Neuronal stem cell (in vitro differentiated cells): Measurements from ENCODE around the gene CRABP2.

Experiments used
- DNase-seq: peaks from one replicate; pipeline ENCODE4 v3.0.0-alpha.2; 2013; ENCODE audit warnings: low spot score
- H2AFZ ChIP-seq: one replicate; pipeline ENCODE4 v1.6.1; 2013; ENCODE audit warnings: mild to moderate bottlenecking, low read length, inconsistent platforms
- H2AK5ac ChIP-seq: 2 replicates; pipeline ENCODE4 v1.6.1; 2013; ENCODE audit warnings: low read depth, mild to moderate bottlenecking, inconsistent platforms, low read length, moderate library complexity, mixed read lengths
- H2BK120ac ChIP-seq: 2 replicates; pipeline ENCODE4 v1.6.1; 2013; ENCODE audit warnings: low read depth, mild to moderate bottlenecking, inconsistent platforms, low read length, moderate library complexity, mixed read lengths
- H2BK12ac ChIP-seq: one replicate; pipeline ENCODE4 v1.6.1; 2013; ENCODE audit warnings: low read length, inconsistent platforms
- H2BK15ac ChIP-seq: 2 replicates; pipeline ENCODE4 v1.6.1; 2013; ENCODE audit warnings: mild to moderate bottlenecking, low read length, inconsistent platforms, mixed read lengths
- H2BK5ac ChIP-seq: one replicate; pipeline ENCODE4 v1.6.1; 2013; ENCODE audit warnings: inconsistent platforms, mild to moderate bottlenecking, low read length, moderate library complexity
- H3K14ac ChIP-seq: one replicate; pipeline ENCODE4 v1.6.1; 2013; ENCODE audit warnings: low read length, inconsistent platforms
- H3K18ac ChIP-seq: 2 replicates; pipeline ENCODE4 v1.6.1; 2013; ENCODE audit warnings: low read length, inconsistent platforms
- H3K23ac ChIP-seq: 2 replicates; pipeline ENCODE4 v1.6.1; 2013; ENCODE audit warnings: low read depth, mild to moderate bottlenecking, mixed read lengths, low read length, inconsistent platforms; ENCODE audit not compliant: poor library complexity
- H3K27ac ChIP-seq: replicated peaks from 3 replicates; pipeline ENCODE4 v1.5.1; 2013; ENCODE audit warnings: low read length, inconsistent platforms
- H3K27me3 ChIP-seq, 3 experiments: 2 replicates each; pipeline ENCODE4 v1.6.1; 2013; ENCODE audit warnings: low read length in 3 of 3, mild to moderate bottlenecking in 2 of 3, inconsistent platforms in 1 of 3, low read depth in 1 of 3, mixed read lengths in 1 of 3, moderate library complexity in 1 of 3; ENCODE audit not compliant: control insufficient read depth in 3 of 3, insufficient read depth in 3 of 3
- H3K36me3 ChIP-seq, 2 donors: replicated peaks in 1 of 2; 2 replicates each; pipeline ENCODE4 v1.6.1; 2013; ENCODE audit warnings: low read length in 2 of 2; ENCODE audit not compliant: control insufficient read depth in 2 of 2, insufficient read depth in 2 of 2
- H3K4ac ChIP-seq: 2 replicates; pipeline ENCODE4 v1.6.1; 2013; ENCODE audit warnings: inconsistent platforms, mild to moderate bottlenecking, low read length, moderate library complexity
- H3K4me1 ChIP-seq, 2 donors: 1 replicate in 1 of 2; 2 replicates in 1 of 2; pipeline ENCODE4 v1.6.1; 2013; ENCODE audit warnings: low read length in 2 of 2, low read depth in 1 of 2; ENCODE audit not compliant: control insufficient read depth in 2 of 2, insufficient read depth in 1 of 2
- H3K4me2 ChIP-seq: one replicate; pipeline ENCODE4 v1.6.1; 2013; ENCODE audit warnings: mild to moderate bottlenecking, low read length, inconsistent platforms; ENCODE audit not compliant: insufficient read depth, poor library complexity, severe bottlenecking
- H3K4me3 ChIP-seq, 2 donors: 2 replicates each; pipeline ENCODE4 v1.5.1; 2013; ENCODE audit warnings: low read length in 2 of 2, mild to moderate bottlenecking in 2 of 2, inconsistent platforms in 1 of 2, moderate library complexity in 1 of 2
- H3K79me1 ChIP-seq: one replicate; pipeline ENCODE4 v1.6.1; 2013; ENCODE audit warnings: low read depth, mild to moderate bottlenecking, inconsistent platforms, low read length, moderate library complexity
- H3K9ac ChIP-seq: one replicate; pipeline ENCODE4 v1.6.1; 2013; ENCODE audit warnings: mild to moderate bottlenecking, low read depth, low read length, inconsistent platforms; ENCODE audit not compliant: poor library complexity
- H3K9me3 ChIP-seq, 2 donors: replicated peaks in 1 of 2; 2 replicates each; pipeline versions ENCODE3 to v1.6.1; 2013; ENCODE audit warnings: low read length in 2 of 2, mild to moderate bottlenecking in 2 of 2, inconsistent platforms in 1 of 2, low read depth in 1 of 2, mixed read lengths in 1 of 2, moderate library complexity in 1 of 2; ENCODE audit not compliant: control insufficient read depth in 2 of 2, insufficient read depth in 1 of 2
- H4K8ac ChIP-seq: one replicate; pipeline ENCODE4 v1.6.1; 2013; ENCODE audit warnings: low read depth, mild to moderate bottlenecking, inconsistent platforms, low read length, moderate library complexity
- H4K91ac ChIP-seq: one replicate; pipeline ENCODE4 v1.6.1; 2013; ENCODE audit warnings: low read length, low read depth, mild to moderate bottlenecking, inconsistent platforms; ENCODE audit not compliant: poor library complexity
- WGBS, 2 donors: extraction: QIAGEN DNeasy Blood & Tissue Kit; methylation state at CpG; one replicate each; pipeline ENCODE4 v1.1.7; 2013; ENCODE audit warnings: missing lambda C conversion rate in 2 of 2, mixed read lengths in 1 of 2; ENCODE audit not compliant: insufficient read length in 2 of 2, insufficient replicate concordance in 1 of 2; ENCODE audit errors: extremely low coverage in 2 of 2; 5-methylcytosine and 5-hydroxymethylcytosine counted together

The CRABP2 gene

DNA sequence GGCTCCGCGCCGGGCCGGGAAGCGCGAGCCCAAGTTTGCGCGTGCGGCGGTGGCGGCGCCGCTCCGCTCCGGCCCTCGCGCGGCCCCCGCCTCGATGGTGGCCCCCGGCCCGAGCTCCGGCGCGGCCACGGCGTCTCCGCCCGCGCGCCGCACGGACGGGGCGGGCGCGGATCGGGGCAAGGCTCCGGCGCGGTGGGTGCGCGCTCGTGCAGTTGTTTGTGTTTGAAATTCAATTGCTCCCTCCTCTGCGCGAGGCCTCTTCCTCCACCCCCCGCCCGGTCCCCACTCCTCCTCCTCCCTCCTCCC lies 46.0 kb upstream of the CRABP2 start, which contains the start of gene HDGF:
Gene HDGF (minus strand): TSS at position 225 of the 306 bp plus-strand sequence. CDS start 246 bp downstream, outside the sequence.
- H3K4me1 ChIP-seq, result peaks cover 27 to 39% of the 10 kb centered on the region in 2 donors
- peak within 1 kb of the TSS; percentile 83 to 96 for H3K4me3 ChIP-seq
- H2AFZ ChIP-seq, result peak within 1 kb of the TSS; percentile 88
- H3K9ac ChIP-seq, result peak within 1 kb of the TSS; percentile 98
- peak within 1 kb of the TSS; percentile 88 for H2BK120ac ChIP-seq
- WGBS, 2 donors, result no CpG with 5 or more reads among the region's 48 CpGs
- H3K36me3 ChIP-seq, result peaks cover 2 to 23% of the 10 kb centered on the region in 2 donors
- H3K14ac ChIP-seq, result peak within 1 kb of the TSS; percentile 86
- peak within 1 kb of the TSS; percentile 98 for H2AK5ac ChIP-seq
- no peaks in the 10 kb centered on the region for H3K27me3 ChIP-seq
- H3K23ac ChIP-seq, result peak within 1 kb of the TSS; percentile 92
- peak within 1 kb of the TSS; percentile 84 for H3K27ac ChIP-seq
- peak within 1 kb of the TSS; percentile 87 for H3K4ac ChIP-seq
- peak within 1 kb of the TSS; percentile 93 for H4K91ac ChIP-seq
- H4K8ac ChIP-seq, result peak within 1 kb of the TSS; percentile 83
- peak within 1 kb of the TSS; percentile 94 for H3K4me2 ChIP-seq
- H3K79me1 ChIP-seq, result peaks cover 8% of the 10 kb centered on the region
- peak within 1 kb of the TSS; percentile 7 for H2BK12ac ChIP-seq
- H3K9me3 ChIP-seq, result no peaks in the 10 kb centered on the region
- H3K18ac ChIP-seq, result peak within 1 kb of the TSS; percentile 99
- peak within 1 kb of the TSS; percentile 97 for H2BK5ac ChIP-seq
- DNase-seq, result no peak
- peak within 1 kb of the TSS; percentile 87 for H2BK15ac ChIP-seq

DNA sequence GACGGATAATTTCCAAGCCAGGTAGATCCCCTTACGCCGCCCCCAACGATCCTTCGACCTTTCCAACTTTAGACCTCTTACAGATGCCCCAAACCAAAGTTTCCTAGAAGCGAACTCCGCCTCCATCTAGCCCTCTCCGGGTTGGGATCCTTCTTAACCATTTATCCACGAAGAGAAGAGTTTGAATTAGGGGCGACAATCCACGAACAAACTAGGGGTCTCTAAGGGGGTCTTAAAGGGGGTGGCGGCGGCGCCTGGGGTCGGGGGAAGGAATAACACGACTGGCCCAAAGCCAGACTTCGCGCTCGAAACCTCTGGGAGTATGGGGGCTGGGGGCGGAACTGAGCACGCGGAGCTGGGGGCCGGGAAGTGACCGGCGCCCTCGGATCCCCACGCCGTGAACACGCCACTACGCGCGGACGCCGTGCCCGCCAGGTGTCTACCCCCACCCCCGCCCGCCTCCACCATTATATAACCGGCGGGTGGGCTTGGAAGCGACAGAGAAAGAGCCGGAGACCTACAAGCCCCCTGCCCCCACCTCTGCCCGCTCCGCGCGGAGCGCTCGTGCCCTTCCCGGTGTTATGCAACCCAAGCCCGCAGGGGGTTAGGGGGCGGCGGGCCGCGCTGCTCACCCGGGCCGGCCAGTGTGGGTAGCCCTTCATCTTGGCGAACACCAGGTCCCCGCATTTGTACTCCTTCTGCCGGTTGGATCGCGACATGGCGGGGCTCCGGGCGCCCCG lies 45.5 kb upstream of the CRABP2 start:
- no peak for DNase-seq
- Histone ChIP-seq H2BK15ac (peak overlapping the region; percentile 22), H3K9me3 (no peaks in the 10 kb centered on the region), H3K36me3 (peaks cover 2 to 24% of the 10 kb centered on the region in 2 donors), H4K91ac (peak overlapping the region; percentile 61), H3K4me3 (peak overlapping the region; percentile 83 to 96), H3K4me2 (peak overlapping the region; percentile 94), H3K27ac (peak overlapping the region; percentile 84), H2AFZ (peak overlapping the region; percentile 88), H2AK5ac (peak overlapping the region; percentile 98), H3K9ac (peak overlapping the region; percentile 95), H3K4me1 (peaks cover 32 to 45% of the 10 kb centered on the region in 2 donors), H3K14ac (peak overlapping the region; percentile 74), H2BK120ac (peak overlapping the region; percentile 88), H2BK5ac (peak overlapping the region; percentile 97), H3K27me3 (no peaks in the 10 kb centered on the region), H3K4ac (peak overlapping the region; percentile 79), H3K79me1 (peaks cover 8% of the 10 kb centered on the region), H4K8ac (no peak overlapping the region), H2BK12ac (no peak overlapping the region), H3K23ac (peak overlapping the region; percentile 92), H3K18ac (peak overlapping the region; percentile 95)
- no CpG with 5 or more reads among the region's 64 CpGs for WGBS, 2 donors

GRCh38 chr1:156750191-156750672 lies 44.8 kb upstream of the CRABP2 start:
- Histone ChIP-seq H3K27ac (peak overlapping the region; percentile 97), H3K27me3 (no peaks in the 10 kb centered on the region), H2AK5ac (peak overlapping the region; percentile 98), H2BK5ac (peak overlapping the region; percentile 84), H3K36me3 (peaks cover 2 to 30% of the 10 kb centered on the region in 2 donors), H2BK120ac (no peak overlapping the region), H3K4me2 (peak overlapping the region; percentile 94), H3K4me1 (peaks cover 37 to 47% of the 10 kb centered on the region in 2 donors), H3K9me3 (no peaks in the 10 kb centered on the region), H2BK12ac (no peak overlapping the region), H2BK15ac (no peak overlapping the region), H3K18ac (peak overlapping the region; percentile 36), H4K8ac (no peak overlapping the region), H3K9ac (peak overlapping the region; percentile 95), H3K23ac (no peak overlapping the region), H3K14ac (peak overlapping the region; percentile 59), H3K79me1 (peaks cover 10% of the 10 kb centered on the region), H3K4me3 (peak overlapping the region; percentile 83 to 96), H3K4ac (peak overlapping the region; percentile 60), H2AFZ (peak overlapping the region; percentile 88), H4K91ac (no peak overlapping the region)
- no CpG with 5 or more reads among the region's 5 CpGs for WGBS, 2 donors
- no peak for DNase-seq

DNA sequence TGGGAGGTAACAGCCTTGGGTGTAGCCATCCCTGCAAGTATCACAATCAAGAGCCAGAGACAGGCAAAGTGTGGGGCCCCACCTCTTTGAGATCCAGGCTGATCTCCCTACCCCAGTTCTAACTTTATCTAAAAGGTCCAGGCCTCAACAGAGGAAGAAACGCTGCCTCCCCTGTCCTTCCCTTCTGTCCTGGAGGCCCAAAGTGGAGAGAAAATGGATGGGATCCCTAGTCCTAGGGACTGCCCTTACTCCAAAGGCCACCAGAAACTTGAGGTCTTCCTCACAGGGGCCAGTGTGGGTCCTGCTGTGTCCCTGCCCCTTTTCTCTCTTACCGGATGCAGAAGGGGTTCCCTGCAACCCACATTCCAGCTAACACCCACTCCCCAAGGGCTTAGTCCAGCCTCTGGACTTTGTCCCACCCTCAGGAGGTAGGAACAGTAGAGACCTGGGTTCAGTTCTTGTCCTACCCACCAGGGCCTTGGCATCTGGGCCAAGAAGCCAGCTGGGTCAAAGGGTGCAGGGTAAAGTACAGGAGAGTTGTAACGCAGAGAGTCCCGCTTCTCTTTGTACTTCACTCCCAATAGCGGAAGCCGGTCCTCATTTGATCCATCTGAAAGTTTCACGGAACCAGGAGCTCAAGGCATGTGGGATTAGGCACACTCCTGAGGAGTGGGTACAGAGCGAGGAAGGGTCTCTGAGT lies 44.2 kb upstream of the CRABP2 start:
- Histone ChIP-seq H2AK5ac (peak overlapping the region; percentile 98), H4K8ac (no peak overlapping the region), H3K27me3 (no peaks in the 10 kb centered on the region), H3K4ac (no peak overlapping the region), H3K4me3 (peak overlapping the region; percentile 83 to 96), H3K79me1 (peaks cover 15% of the 10 kb centered on the region), H2BK120ac (no peak overlapping the region), H3K23ac (no peak overlapping the region), H3K9ac (no peak overlapping the region), H2BK15ac (no peak overlapping the region), H2AFZ (no peak overlapping the region), H3K4me1 (peaks cover 37 to 47% of the 10 kb centered on the region in 2 donors), H3K18ac (no peak overlapping the region), H3K36me3 (peaks cover 5 to 35% of the 10 kb centered on the region in 2 donors), H3K14ac (no peak overlapping the region), H2BK5ac (peak overlapping the region; percentile 84), H3K27ac (peak overlapping the region; percentile 97), H3K4me2 (peak overlapping the region; percentile 94), H2BK12ac (no peak overlapping the region), H3K9me3 (no peaks in the 10 kb centered on the region), H4K91ac (no peak overlapping the region)
- DNase-seq, result no peak
- WGBS, 2 donors, result no CpG with 5 or more reads among the region's 8 CpGs
